ENCODE data around the gene AOX1. TPM values are rescaled to one million over a fixed set of nuclear protein-coding genes. Genes with fewer than 3 reads are reported as not detected.

AOX1 gene
- total and polyA plus RNA-seq, 10 of the 15 experiments (the other 5 are each of a cell fraction or from before 2014, with no cell fraction given): 0.03 to 0.56 (median 0.19) TPM; not detected in 6

DNA sequence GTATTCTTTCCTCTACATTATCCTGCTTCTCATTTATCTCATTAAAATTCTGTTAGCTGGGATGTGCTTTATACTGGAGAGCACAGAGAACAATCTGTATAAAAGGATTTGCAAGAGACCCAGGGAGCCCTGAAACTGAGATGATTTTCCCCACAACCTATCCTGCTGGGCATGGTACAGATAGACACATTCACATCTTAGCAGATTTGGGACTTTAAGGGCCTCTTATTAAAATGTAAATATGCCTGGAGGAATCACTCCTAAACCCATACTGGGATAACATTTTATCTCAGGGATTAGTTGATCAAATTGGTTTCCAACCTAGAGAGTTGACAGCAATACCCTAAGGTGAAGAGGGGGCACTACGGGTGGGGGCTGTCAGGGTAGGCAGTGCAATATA lies 45.5 kb downstream of the AOX1 start:
- CTCF ChIA-PET: interaction anchor here (1.1 kb wide), 1 partner anchor 652 kb away, joined by 3 read pairs; no protein-coding TSS in a partner anchor
- in situ Hi-C loops (cut with MboI) (no loop called here), intact Hi-C loops (cut with micrococcal nuclease; ENCODE audit: unreplicated experiment) (no loop called here)
- RAD21 ChIA-PET (ENCODE audit: unreplicated experiment): no interaction called here
- H3K4me1 ChIP-seq (ENCODE audit: control insufficient read depth, insufficient read depth, low read length): no peaks in the 10 kb centered on the region
- H3K9me3 ChIP-seq (replicated peaks; ENCODE audit: control insufficient read depth, insufficient read depth, low read length): no peaks in the 10 kb centered on the region
- TF ChIP-seq, protein P1, sequence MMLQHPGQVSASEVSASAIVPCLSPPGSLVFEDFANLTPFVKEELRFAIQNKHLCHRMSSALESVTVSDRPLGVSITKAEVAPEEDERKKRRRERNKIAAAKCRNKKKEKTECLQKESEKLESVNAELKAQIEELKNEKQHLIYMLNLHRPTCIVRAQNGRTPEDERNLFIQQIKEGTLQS (IDR thresholded peaks at IDR 0.05; ENCODE audit: borderline replicate concordance, extremely low read depth, low read depth, low read length): no peak
- TF ChIP-seq CBFB (IDR thresholded peaks at IDR 0.05; ENCODE audit: low read depth): no peak
- no peak for TF ChIP-seq FOS (IDR thresholded peaks at IDR 0.05; ENCODE audit: borderline replicate concordance, extremely low read depth, insufficient read length)
- no peak for TF ChIP-seq CHD4 (IDR thresholded peaks at IDR 0.05)
- no peak for TF ChIP-seq BRCA1 (IDR thresholded peaks at IDR 0.05; ENCODE audit: low read depth, low read length)
- TF ChIP-seq, protein P2, sequence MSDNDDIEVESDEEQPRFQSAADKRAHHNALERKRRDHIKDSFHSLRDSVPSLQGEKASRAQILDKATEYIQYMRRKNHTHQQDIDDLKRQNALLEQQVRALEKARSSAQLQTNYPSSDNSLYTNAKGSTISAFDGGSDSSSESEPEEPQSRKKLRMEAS (IDR thresholded peaks at IDR 0.05; ENCODE audit: low read depth, low read length): no peak
- no peak for TF ChIP-seq MYC (IDR thresholded peaks at IDR 0.05; ENCODE audit: insufficient read depth, insufficient read length, insufficient replicate concordance, low read length, severe bottlenecking)
- no peak for TF ChIP-seq CHD2 (IDR thresholded peaks at IDR 0.05; ENCODE audit: borderline replicate concordance, low read depth, low read length)
- TF ChIP-seq LARP7 (IDR thresholded peaks at IDR 0.05): no peak
- TF ChIP-seq MEF2A (IDR thresholded peaks at IDR 0.05; ENCODE audit: insufficient read depth, low read depth, low read length): no peak
- TF ChIP-seq WRNIP1 (IDR thresholded peaks at IDR 0.05; ENCODE audit: borderline replicate concordance, low read depth, low read length): no peak
- TF ChIP-seq SUPT20H (IDR thresholded peaks at IDR 0.05; ENCODE audit: borderline replicate concordance, control insufficient read depth, low read depth, low read length): no peak
- TF ChIP-seq HDAC6 (IDR thresholded peaks at IDR 0.05; ENCODE audit: unreplicated experiment): no peak
- no peak for TF ChIP-seq MXI1 (IDR thresholded peaks at IDR 0.05; ENCODE audit: low read depth, low read length)
- no peak for ATAC-seq
- no peak overlapping the region for H3K4me2 ChIP-seq (ENCODE audit: control insufficient read depth, insufficient read depth)
- no peak for FAIRE-seq
- 78% methylated on average over 1 of the region's 1 CpG for whole genome bisulfite sequencing (ENCODE audit: insufficient coverage, insufficient replicate concordance, low lambda C conversion rate, missing lambda C conversion rate)
- DNase-seq (ENCODE audit: low read depth, low spot score): no peak
- H3K27ac ChIP-seq (ENCODE audit: control insufficient read depth, insufficient read depth): no peak overlapping the region
- no peaks in the 10 kb centered on the region for H4K20me1 ChIP-seq (ENCODE audit: control insufficient read depth, insufficient read depth)
- no peaks in the 10 kb centered on the region; a peak in 1 of 4 replicates for H3K27me3 ChIP-seq (replicated peaks in 1 of 2; ENCODE audit: control insufficient read depth in 2 of 2, insufficient read depth in 2 of 2, low read length in 1 of 2)
- POLR2A ChIA-PET: no interaction called here
- H3K4me3 ChIP-seq: no peak overlapping the region
- SMC1A ChIA-PET (ENCODE audit: uncharacterized antibody, unreplicated experiment): interaction anchor here (0.7 to 1.4 kb wide), 3 partner anchors 44 to 146 kb away, joined by 3 read pairs; no protein-coding TSS in a partner anchor
- no peak overlapping the region for H2AFZ ChIP-seq (ENCODE audit: control insufficient read depth, low read depth, low read length)
- no peaks in the 10 kb centered on the region for H3K36me3 ChIP-seq (ENCODE audit: control insufficient read depth in 2 of 2, insufficient read depth in 2 of 2, low read length in 1 of 2)
- no peak overlapping the region for H3K9ac ChIP-seq (ENCODE audit: control insufficient read depth, insufficient read depth, low read length)
- no TSS peak for BruUV-seq (replicated peaks)
- H3K79me2 ChIP-seq (ENCODE audit: control insufficient read depth, insufficient read depth, low read length): no peaks in the 10 kb centered on the region

Data from GM12878 (cell line).